SK-N-SH (cell line): ENCODE measurements around the gene FAM168A. TPM values are rescaled to one million over a fixed set of nuclear protein-coding genes. Genes with fewer than 3 reads are reported as not detected.
A peak's percentile ranks its signal among the peaks of the same experiment; 100 is the strongest.

Experiments used
- CTCF ChIA-PET: fragments of 300-600, 350-600 bp; formaldehyde crosslinking; extraction: SDS; loops from one replicate; lab custom pipeline; 2021; lab: Yijun Ruan, JAX
- POLR2A ChIA-PET: fragments of 350-600 bp; sonication (Branson Sonifier 250); formaldehyde crosslinking; extraction: SDS; loops from one replicate; lab custom pipeline; 2020; ENCODE audit warnings: antibody characterized with exemption, inconsistent platforms; lab: Yijun Ruan, JAX
- DNase-seq: peaks from one replicate; pipeline ENCODE4 v3.0.0; 2012
- H2AFZ ChIP-seq: fragments of 200-600 bp; sonication (generic); 2 replicates; pipeline ENCODE4 v1.8.1; 2016; ENCODE audit warnings: antibody characterized with exemption, mild to moderate bottlenecking, low read depth
- H3F3A ChIP-seq: fragments of 200-600 bp; sonication (generic); replicated peaks from 2 replicates; pipeline ENCODE3; 2016; ENCODE audit warnings: antibody characterized with exemption, mild to moderate bottlenecking; ENCODE audit not compliant: insufficient read depth
- H3K27ac ChIP-seq, 2 experiments: fragments of 200-500 bp in 1 of 2; fragments of 200-600 bp in 1 of 2; sonication (Bioruptor generic) in 1 of 2; sonication (generic), shearing (Covaris generic) in 1 of 2; 2 replicates each; pipeline versions ENCODE4 v1.5.1 to v1.6.1; 2014 to 2016; ENCODE audit warnings: low read depth in 2 of 2, inconsistent platforms in 1 of 2, low read length in 1 of 2, mild to moderate bottlenecking in 1 of 2, mixed read lengths in 1 of 2
- H3K27me3 ChIP-seq: fragments of 200-600 bp; sonication (generic), shearing (Covaris generic); 2 replicates; pipeline ENCODE4 v1.6.1; 2016; ENCODE audit warnings: mixed run types; ENCODE audit not compliant: insufficient read depth
- H3K36me3 ChIP-seq, 2 experiments: fragments of 200-500 bp in 1 of 2; fragments of 200-600 bp in 1 of 2; sonication (Bioruptor generic) in 1 of 2; sonication (generic) in 1 of 2; replicated peaks in 1 of 2; 2 replicates each; pipeline versions ENCODE3 to v1.5.1; 2014 to 2016; ENCODE audit warnings: low read length in 1 of 2, mild to moderate bottlenecking in 1 of 2; ENCODE audit not compliant: insufficient read depth in 2 of 2, control insufficient read depth in 1 of 2
- H3K4me1 ChIP-seq, 2 experiments: fragments of 200-500 bp in 1 of 2; fragments of 200-600 bp in 1 of 2; sonication (Bioruptor generic) in 1 of 2; sonication (generic), shearing (Covaris generic) in 1 of 2; 2 replicates each; pipeline versions ENCODE4 v1.5.1 to v1.6.1; 2014 to 2016; ENCODE audit warnings: low read depth in 1 of 2, low read length in 1 of 2, mixed run types in 1 of 2; ENCODE audit not compliant: insufficient read depth in 2 of 2, control insufficient read depth in 1 of 2
- H3K4me2 ChIP-seq: fragments of 200-600 bp; sonication (generic), shearing (Covaris generic); 2 replicates; pipeline ENCODE4 v1.6.1; 2017; ENCODE audit warnings: mixed run types
- H3K4me3 ChIP-seq, 2 experiments: fragments of 200-500 bp in 1 of 2; fragments of 200-600 bp in 1 of 2; sonication (Bioruptor generic) in 1 of 2; sonication (generic), shearing (Covaris generic) in 1 of 2; 2 replicates each; pipeline versions ENCODE4 v1.5.1 to v1.8.1; 2014 to 2016; ENCODE audit warnings: low read depth in 2 of 2, inconsistent platforms in 1 of 2, low read length in 1 of 2, mild to moderate bottlenecking in 1 of 2, mixed read lengths in 1 of 2, moderate library complexity in 1 of 2
- H3K79me2 ChIP-seq: fragments of 200-600 bp; sonication (generic); 2 replicates; pipeline ENCODE4 v1.8.1; 2017; ENCODE audit warnings: mild to moderate bottlenecking; ENCODE audit not compliant: insufficient read depth
- H3K9ac ChIP-seq: fragments of 200-600 bp; sonication (generic); 2 replicates; pipeline ENCODE4 v1.6.1; 2017; ENCODE audit warnings: mixed run types
- H3K9me2 ChIP-seq: fragments of 200-600 bp; sonication (generic); 2 replicates; pipeline ENCODE4 v1.6.1; 2017; ENCODE audit warnings: mixed run types
- H3K9me3 ChIP-seq: fragments of 200-600 bp; sonication (generic); 2 replicates; pipeline ENCODE4 v1.6.1; 2017; ENCODE audit warnings: mixed run types, mild to moderate bottlenecking, moderate library complexity
- H4K20me1 ChIP-seq: fragments of 200-600 bp; sonication (generic); 2 replicates; pipeline ENCODE4 v1.6.1; 2017; ENCODE audit warnings: mild to moderate bottlenecking, mixed run types; ENCODE audit not compliant: insufficient read depth
- ELF1 ChIP-seq: IDR thresholded peaks from 2 replicates; pipeline ENCODE4 v1.4.0; 2012
- FOXM1 ChIP-seq: IDR thresholded peaks from 2 replicates; pipeline ENCODE4 v1.4.0; 2012; ENCODE audit warnings: low read depth, mild to moderate bottlenecking
- GATA2 ChIP-seq: sonication (generic); formaldehyde crosslinking; IDR thresholded peaks from 2 replicates; pipeline ENCODE4 v1.5.0; 2020; ENCODE audit warnings: mild to moderate bottlenecking, missing genetic modification reagents
- IRF3 ChIP-seq: fragments of 150-350 bp; IDR thresholded peaks from 2 replicates; pipeline ENCODE4 v1.6.1; 2016; ENCODE audit warnings: mild to moderate bottlenecking, low read depth, low read length
- MEF2A ChIP-seq: IDR thresholded peaks from 2 replicates; pipeline ENCODE4 v1.4.0; 2012; ENCODE audit warnings: low read depth, borderline replicate concordance
- MXI1 ChIP-seq: IDR thresholded peaks from 2 replicates; pipeline ENCODE4 v1.6.1; 2012; ENCODE audit warnings: mild to moderate bottlenecking, low read depth, low read length, improper control_type of control experiment
- NFIC ChIP-seq: IDR thresholded peaks from 2 replicates; pipeline ENCODE4 v1.4.0; 2012; ENCODE audit warnings: borderline replicate concordance
- NRF1 ChIP-seq: IDR thresholded peaks from 2 replicates; pipeline ENCODE4 v1.6.1; 2012; ENCODE audit warnings: low read depth, mild to moderate bottlenecking, low read length
- POLR2AphosphoS5 ChIP-seq: IDR thresholded peaks from 2 replicates; pipeline ENCODE4 v1.6.1; 2012; ENCODE audit warnings: low read depth, low read length
- RAD21 ChIP-seq: IDR thresholded peaks from 2 replicates; pipeline ENCODE4 v1.6.1; 2012; ENCODE audit warnings: mild to moderate bottlenecking, low read length
- REST ChIP-seq: IDR thresholded peaks from 2 replicates; pipeline ENCODE4 v1.6.1; 2012; ENCODE audit warnings: mild to moderate bottlenecking, low read depth, low read length, moderate library complexity
- RXRA ChIP-seq: IDR thresholded peaks from 2 replicates; pipeline ENCODE4 v1.4.0; 2012; ENCODE audit warnings: low read depth, mild to moderate bottlenecking, borderline replicate concordance
- SIN3A ChIP-seq: IDR thresholded peaks from 2 replicates; pipeline ENCODE4 v1.6.1; 2012; ENCODE audit warnings: low read depth, mild to moderate bottlenecking, low read length, moderate library complexity, borderline replicate concordance
- SMC3 ChIP-seq: IDR thresholded peaks from 2 replicates; pipeline ENCODE4 v1.6.1; 2012; ENCODE audit warnings: low read depth, low read length, improper control_type of control experiment
- TCF12 ChIP-seq: IDR thresholded peaks from 2 replicates; pipeline ENCODE4 v1.4.0; 2012
- USF1 ChIP-seq: IDR thresholded peaks from 2 replicates; pipeline ENCODE4 v1.4.0; 2012; ENCODE audit warnings: low read depth, borderline replicate concordance
- USF2 ChIP-seq: fragments of 150-350 bp; IDR thresholded peaks from 2 replicates; pipeline ENCODE4 v1.6.1; 2017; ENCODE audit warnings: antibody characterized with exemption, low read length, low read depth, borderline replicate concordance
- ZBTB33 ChIP-seq: IDR thresholded peaks from 2 replicates; pipeline ENCODE4 v1.4.0; 2012; ENCODE audit warnings: low read depth, borderline replicate concordance
- WGBS: methylation state at CpG from one replicate; pipeline ENCODE4 v1.1.6; 2017; ENCODE audit warnings: low lambda C conversion rate; 5-methylcytosine and 5-hydroxymethylcytosine counted together
- polyA plus RNA-seq, 3 experiments: library from polyadenylated mRNA; depleted of rRNA; stranded (reverse); fragments of >200 nt; gene quantifications; 2 replicates each; pipeline ENCODE4 v1.2.3, GENCODE V29; 2012

The FAM168A gene
- polyA plus RNA-seq, 1 of the 3 experiments (the other 2 are of a cell fraction) = 17.8 TPM

- Histone ChIP-seq H3K36me3 (no peaks in the 10 kb centered on the region), H3K27me3 (no peaks in the 10 kb centered on the region), H3K4me1 (peaks cover 3 to 19% of the 10 kb centered on the region in 2 experiments; a peak in 1 of 4 replicates), H3K27ac (peak overlapping the region; percentile 49 to 60; a peak in 3 of 4 replicates), H2AFZ (peak overlapping the region; percentile 94), H4K20me1 (peaks cover 3% of the 10 kb centered on the region; the same call in 1 of the 2 replicates), H3K9ac (peak overlapping the region; percentile 38; the same call in 1 of the 2 replicates), H3K4me2 (no peak overlapping the region), H3K9me3 (no peaks in the 10 kb centered on the region), H3F3A (peaks cover 11% of the 10 kb centered on the region), H3K9me2 (no peaks in the 10 kb centered on the region), H3K79me2 (peaks cover 41% of the 10 kb centered on the region), H3K4me3 (peak overlapping the region; percentile 67 to 87; a peak in 2 of 4 replicates)
- ChIA-PET CTCF (interaction anchor here (1.1 to 22.4 kb wide), 7 partner anchors 18 to 285 kb away, joined by 3 to 313 read pairs (median 12); no protein-coding TSS in a partner anchor), POLR2A (no interaction called here)
- DNase-seq = no peak
- TF ChIP-seq USF1 (no peak), ZBTB33 (no peak), SMC3 (no peak), TCF12 (no peak), IRF3 (no peak), RAD21 (no peak), GATA2 (CRISPR knock-in tag) (no peak), MEF2A (no peak), POLR2AphosphoS5 (no peak), ELF1 (no peak), RXRA (no peak), NRF1 (no peak), REST (no peak), MXI1 (no peak), NFIC (no peak), FOXM1 (no peak), SIN3A (no peak), USF2 (no peak)
- 84% methylated on average over 5 of the region's 6 CpGs for WGBS
Measured at GRCh38 chr11:73375830-73376159, 222.1 kb downstream of the FAM168A start.
